ENCODE measurements around the gene SV2B.
"Not testable (repeated sequence)": the region's sequence is repeated elsewhere in the genome, so short reads cannot be mapped to it uniquely, and the experiment has no call there.

SV2B gene

GRCh38 chr15:91072161-91072560 lies 27.9 kb upstream of the SV2B start:
- Histone ChIP-seq H3K4me3 (ENCODE audit: low read depth, low read length) (no peak overlapping the region), H3K9me3 (ENCODE audit: severe bottlenecking) (no peaks in the 10 kb centered on the region), H3K27ac (no peak overlapping the region), H3K27me3 (ENCODE audit: insufficient read depth, low read depth, severe bottlenecking) (no peaks in the 10 kb centered on the region), H3K36me3 (no peaks in the 10 kb centered on the region)
- TF ChIP-seq, protein P1, sequence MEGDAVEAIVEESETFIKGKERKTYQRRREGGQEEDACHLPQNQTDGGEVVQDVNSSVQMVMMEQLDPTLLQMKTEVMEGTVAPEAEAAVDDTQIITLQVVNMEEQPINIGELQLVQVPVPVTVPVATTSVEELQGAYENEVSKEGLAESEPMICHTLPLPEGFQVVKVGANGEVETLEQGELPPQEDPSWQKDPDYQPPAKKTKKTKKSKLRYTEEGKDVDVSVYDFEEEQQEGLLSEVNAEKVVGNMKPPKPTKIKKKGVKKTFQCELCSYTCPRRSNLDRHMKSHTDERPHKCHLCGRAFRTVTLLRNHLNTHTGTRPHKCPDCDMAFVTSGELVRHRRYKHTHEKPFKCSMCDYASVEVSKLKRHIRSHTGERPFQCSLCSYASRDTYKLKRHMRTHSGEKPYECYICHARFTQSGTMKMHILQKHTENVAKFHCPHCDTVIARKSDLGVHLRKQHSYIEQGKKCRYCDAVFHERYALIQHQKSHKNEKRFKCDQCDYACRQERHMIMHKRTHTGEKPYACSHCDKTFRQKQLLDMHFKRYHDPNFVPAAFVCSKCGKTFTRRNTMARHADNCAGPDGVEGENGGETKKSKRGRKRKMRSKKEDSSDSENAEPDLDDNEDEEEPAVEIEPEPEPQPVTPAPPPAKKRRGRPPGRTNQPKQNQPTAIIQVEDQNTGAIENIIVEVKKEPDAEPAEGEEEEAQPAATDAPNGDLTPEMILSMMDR (IDR thresholded peaks at IDR 0.05; ENCODE audit: low read depth, low read length), result no peak
- DNase-seq, result no peak

- Histone ChIP-seq H3K27ac (no peak overlapping the region), H3K9me3 (ENCODE audit: severe bottlenecking) (no peaks in the 10 kb centered on the region), H3K36me3 (no peaks in the 10 kb centered on the region), H3K4me3 (ENCODE audit: low read depth, low read length) (no peak overlapping the region), H3K27me3 (ENCODE audit: insufficient read depth, low read depth, severe bottlenecking) (no peaks in the 10 kb centered on the region)
- TF ChIP-seq, protein P1 (IDR thresholded peaks at IDR 0.05; ENCODE audit: low read depth, low read length), result no peak
- DNase-seq, result no peak
Measured at GRCh38 chr15:91073077-91073476, 27.0 kb upstream of the SV2B start.

DNA sequence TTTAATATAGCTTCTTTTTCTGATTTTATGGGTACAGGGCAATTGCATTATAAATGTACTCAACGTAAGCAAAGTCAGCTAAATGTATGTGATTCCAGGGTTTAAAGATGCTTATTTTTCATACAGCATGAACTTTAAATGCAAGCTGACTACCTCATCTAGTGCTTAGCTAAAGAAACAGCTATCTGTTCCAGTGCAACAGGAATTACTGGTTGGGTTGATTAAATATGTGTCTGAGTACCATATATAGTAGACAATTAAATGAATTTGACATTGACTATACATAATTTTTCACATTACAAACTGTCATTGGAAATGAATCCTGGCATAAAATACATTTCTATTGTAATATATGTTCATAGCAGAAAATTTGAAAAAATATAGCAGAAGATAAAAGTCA lies 26.3 kb upstream of the SV2B start:
- Histone ChIP-seq H3K9me3 (ENCODE audit: severe bottlenecking) (no peaks in the 10 kb centered on the region), H3K4me3 (ENCODE audit: low read depth, low read length) (no peak overlapping the region), H3K36me3 (no peaks in the 10 kb centered on the region), H3K27me3 (ENCODE audit: insufficient read depth, low read depth, severe bottlenecking) (no peaks in the 10 kb centered on the region), H3K27ac (no peak overlapping the region)
- no peak for DNase-seq
- TF ChIP-seq, protein P1 (IDR thresholded peaks at IDR 0.05; ENCODE audit: low read depth, low read length), result no peak

GRCh38 chr15:91075739-91076138 lies 24.3 kb upstream of the SV2B start:
- Histone ChIP-seq H3K27ac (no peak overlapping the region), H3K27me3 (ENCODE audit: insufficient read depth, low read depth, severe bottlenecking) (no peaks in the 10 kb centered on the region), H3K9me3 (ENCODE audit: severe bottlenecking) (no peaks in the 10 kb centered on the region), H3K4me3 (ENCODE audit: low read depth, low read length) (no peak overlapping the region), H3K36me3 (no peaks in the 10 kb centered on the region)
- no peak for DNase-seq
- TF ChIP-seq, protein P1 (IDR thresholded peaks at IDR 0.05; ENCODE audit: low read depth, low read length), result no peak

GRCh38 chr15:91077029-91077428 lies 23.0 kb upstream of the SV2B start:
- H3K27ac ChIP-seq, result no peak overlapping the region
- DNase-seq, result no peak
- TF ChIP-seq, protein P1 (IDR thresholded peaks at IDR 0.05; ENCODE audit: low read depth, low read length), result no peak
- H3K9me3 ChIP-seq (ENCODE audit: severe bottlenecking), result no peaks in the 10 kb centered on the region
- no peaks in the 10 kb centered on the region for H3K27me3 ChIP-seq (ENCODE audit: insufficient read depth, low read depth, severe bottlenecking)
- no peaks in the 10 kb centered on the region for H3K36me3 ChIP-seq
- no peak overlapping the region for H3K4me3 ChIP-seq (ENCODE audit: low read depth, low read length)

DNA sequence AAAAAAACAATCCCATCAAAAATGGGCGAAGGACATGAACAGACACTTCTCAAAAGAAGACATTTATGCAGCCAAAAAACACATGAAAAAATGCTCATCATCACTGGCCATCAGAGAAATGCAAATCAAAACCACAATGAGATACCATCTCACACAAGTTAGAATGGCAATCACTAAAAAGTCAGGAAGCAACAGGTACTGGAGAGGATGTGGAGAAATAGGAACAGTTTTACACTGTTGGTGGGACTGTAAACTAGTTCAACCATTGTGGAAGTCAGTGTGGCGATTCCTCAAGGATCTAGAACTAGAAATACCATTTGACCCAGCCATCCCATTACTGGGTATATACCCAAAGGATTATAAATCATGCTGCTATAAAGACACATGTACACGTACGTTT lies 6.2 kb upstream of the SV2B start:
- not testable (repeated sequence) for H3K9me3 ChIP-seq (ENCODE audit: severe bottlenecking); DNase-seq; H3K27me3 ChIP-seq (ENCODE audit: insufficient read depth, low read depth, severe bottlenecking); H3K27ac ChIP-seq; H3K4me3 ChIP-seq (ENCODE audit: low read depth, low read length); H3K36me3 ChIP-seq

All from WERI-Rb-1 (cell line).